Measurements from ENCODE around the gene WWTR1.

The WWTR1 gene

DNA sequence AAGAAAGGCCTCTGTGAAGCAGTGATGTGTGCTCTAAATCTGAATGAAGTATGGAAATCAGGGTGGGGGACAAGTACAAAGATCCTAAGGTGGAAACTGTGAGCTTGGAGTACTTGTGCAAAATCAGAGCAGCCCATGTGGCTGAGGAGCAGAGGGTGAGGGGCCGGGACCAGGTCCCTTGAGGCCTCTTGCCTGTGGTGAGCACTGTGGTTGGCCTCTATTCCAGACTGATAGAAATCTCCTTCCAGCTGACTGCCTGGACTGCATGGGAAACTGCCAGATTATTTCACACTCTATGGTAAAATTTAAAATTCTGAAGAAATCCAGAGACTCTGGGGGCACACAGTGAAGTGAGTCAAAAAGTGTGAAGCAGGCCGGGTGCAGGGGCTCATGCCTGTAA lies 101.9 kb downstream of the WWTR1 start:
- TF ChIP-seq GABPA (IDR thresholded peaks at IDR 0.05; ENCODE audit: low read depth): no peak
- no peak for TF ChIP-seq POLR2AphosphoS5 (IDR thresholded peaks at IDR 0.05; ENCODE audit: low read depth)
- no peak for TF ChIP-seq REST (IDR thresholded peaks at IDR 0.05; ENCODE audit: insufficient replicate concordance, low read depth)
- TF ChIP-seq, protein P1, sequence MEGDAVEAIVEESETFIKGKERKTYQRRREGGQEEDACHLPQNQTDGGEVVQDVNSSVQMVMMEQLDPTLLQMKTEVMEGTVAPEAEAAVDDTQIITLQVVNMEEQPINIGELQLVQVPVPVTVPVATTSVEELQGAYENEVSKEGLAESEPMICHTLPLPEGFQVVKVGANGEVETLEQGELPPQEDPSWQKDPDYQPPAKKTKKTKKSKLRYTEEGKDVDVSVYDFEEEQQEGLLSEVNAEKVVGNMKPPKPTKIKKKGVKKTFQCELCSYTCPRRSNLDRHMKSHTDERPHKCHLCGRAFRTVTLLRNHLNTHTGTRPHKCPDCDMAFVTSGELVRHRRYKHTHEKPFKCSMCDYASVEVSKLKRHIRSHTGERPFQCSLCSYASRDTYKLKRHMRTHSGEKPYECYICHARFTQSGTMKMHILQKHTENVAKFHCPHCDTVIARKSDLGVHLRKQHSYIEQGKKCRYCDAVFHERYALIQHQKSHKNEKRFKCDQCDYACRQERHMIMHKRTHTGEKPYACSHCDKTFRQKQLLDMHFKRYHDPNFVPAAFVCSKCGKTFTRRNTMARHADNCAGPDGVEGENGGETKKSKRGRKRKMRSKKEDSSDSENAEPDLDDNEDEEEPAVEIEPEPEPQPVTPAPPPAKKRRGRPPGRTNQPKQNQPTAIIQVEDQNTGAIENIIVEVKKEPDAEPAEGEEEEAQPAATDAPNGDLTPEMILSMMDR (IDR thresholded peaks at IDR 0.05; ENCODE audit: insufficient read depth, low read length): no peak
- Histone ChIP-seq H3K27ac (replicated peaks) (no peak overlapping the region), H3K27me3 (ENCODE audit: insufficient read depth, poor library complexity, severe bottlenecking) (peaks cover 5% of the 10 kb centered on the region), H3K4me3 (replicated peaks; ENCODE audit: insufficient read depth, low read length) (no peak overlapping the region)
- DNase-seq (ENCODE audit: low read depth in 1 of 2, low spot score in 1 of 2): no peak

DNA sequence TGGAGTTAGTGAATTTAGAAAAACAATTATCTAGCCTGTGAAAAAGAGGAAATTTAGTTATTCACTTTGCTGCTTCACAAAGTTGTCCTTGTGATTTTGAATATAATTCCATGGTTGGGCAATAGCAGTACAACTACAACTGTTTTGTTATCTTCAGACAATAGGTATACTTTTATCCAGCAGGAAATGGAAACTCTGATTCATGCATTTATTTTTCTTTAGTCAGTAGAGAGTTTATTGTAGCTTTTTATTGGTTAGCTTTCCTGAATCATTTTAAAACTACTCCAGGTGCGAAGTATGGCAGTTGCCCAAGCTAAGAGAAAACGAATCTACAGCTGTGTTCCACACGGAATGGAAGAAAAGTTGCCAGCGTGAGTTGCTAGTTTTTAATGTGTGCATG lies 103.0 kb downstream of the WWTR1 start:
- TF ChIP-seq REST (IDR thresholded peaks at IDR 0.05; ENCODE audit: insufficient replicate concordance, low read depth): no peak
- TF ChIP-seq, protein P1 (IDR thresholded peaks at IDR 0.05; ENCODE audit: insufficient read depth, low read length): no peak
- no peak for TF ChIP-seq SPI1 (IDR thresholded peaks at IDR 0.05; ENCODE audit: borderline replicate concordance, low read depth)
- TF ChIP-seq POLR2AphosphoS5 (IDR thresholded peaks at IDR 0.05; ENCODE audit: low read depth): no peak
- no peak for TF ChIP-seq GABPA (IDR thresholded peaks at IDR 0.05; ENCODE audit: low read depth)
- Histone ChIP-seq H3K27ac (replicated peaks) (no peak overlapping the region), H3K4me3 (replicated peaks; ENCODE audit: insufficient read depth, low read length) (no peak overlapping the region), H3K27me3 (ENCODE audit: insufficient read depth, poor library complexity, severe bottlenecking) (no peaks in the 10 kb centered on the region)
- DNase-seq (ENCODE audit: low read depth in 1 of 2, low spot score in 1 of 2): no peak

GRCh38 chr3:149553781-149554451 lies 103.9 kb downstream of the WWTR1 start:
- no peak overlapping the region for H3K27ac ChIP-seq (replicated peaks)
- TF ChIP-seq POLR2AphosphoS5 (IDR thresholded peaks at IDR 0.05; ENCODE audit: low read depth) (no peak), GABPA (IDR thresholded peaks at IDR 0.05; ENCODE audit: low read depth) (no peak), REST (IDR thresholded peaks at IDR 0.05; ENCODE audit: insufficient replicate concordance, low read depth) (no peak), SPI1 (IDR thresholded peaks at IDR 0.05; ENCODE audit: borderline replicate concordance, low read depth) (no peak)
- TF ChIP-seq, protein P1 (IDR thresholded peaks at IDR 0.05; ENCODE audit: insufficient read depth, low read length): no peak
- H3K4me3 ChIP-seq (replicated peaks; ENCODE audit: insufficient read depth, low read length): no peak overlapping the region
- peaks cover 2% of the 10 kb centered on the region for H3K27me3 ChIP-seq (ENCODE audit: insufficient read depth, poor library complexity, severe bottlenecking)
- DNase-seq (ENCODE audit: low read depth in 1 of 2, low spot score in 1 of 2): no peak

All from HL-60 (cell line).